Stimulated activated CD4-positive, alpha-beta T cell treated with anti-CD3 and anti-CD28 coated beads, Interleukin-1b, Interleukin-23, amount 100 ng/mL, for 48 hours (primary cell): ENCODE measurements around the gene BCL2L1.
"Not testable (repeated sequence)": the region's sequence is repeated elsewhere in the genome, so short reads cannot be mapped to it uniquely, and the experiment has no call there.

Experiments used
- DNase-seq: peaks from one replicate; pipeline ENCODE4 v3.0.0-alpha.2; 2020

BCL2L1 gene

GRCh38 chr20:31642837-31643236 is 79.8 kb downstream of the BCL2L1 start:
- DNase-seq = no peak

GRCh38 chr20:31641391-31641790 is 81.3 kb downstream of the BCL2L1 start:
- DNase-seq = no peak

- no peak for DNase-seq
Measured at GRCh38 chr20:31640259-31640658, 82.4 kb downstream of the BCL2L1 start.

GRCh38 chr20:31638816-31639215 is 83.9 kb downstream of the BCL2L1 start:
- DNase-seq = no peak

- DNase-seq = no peak
Measured at GRCh38 chr20:31638317-31638716, 84.4 kb downstream of the BCL2L1 start.

GRCh38 chr20:31637660-31638059 is 85.0 kb downstream of the BCL2L1 start, which contains the start of gene COX4I2:
Gene COX4I2 (plus strand): TSS chr20:31637912. CDS start chr20:31639018, 1,106 bp downstream.
- no peak for DNase-seq

GRCh38 chr20:31633339-31633914 is 89.2 kb downstream of the BCL2L1 start:
- DNase-seq = no peak

- DNase-seq = no peak
Measured at GRCh38 chr20:31632548-31633338, 89.9 kb downstream of the BCL2L1 start.

DNA sequence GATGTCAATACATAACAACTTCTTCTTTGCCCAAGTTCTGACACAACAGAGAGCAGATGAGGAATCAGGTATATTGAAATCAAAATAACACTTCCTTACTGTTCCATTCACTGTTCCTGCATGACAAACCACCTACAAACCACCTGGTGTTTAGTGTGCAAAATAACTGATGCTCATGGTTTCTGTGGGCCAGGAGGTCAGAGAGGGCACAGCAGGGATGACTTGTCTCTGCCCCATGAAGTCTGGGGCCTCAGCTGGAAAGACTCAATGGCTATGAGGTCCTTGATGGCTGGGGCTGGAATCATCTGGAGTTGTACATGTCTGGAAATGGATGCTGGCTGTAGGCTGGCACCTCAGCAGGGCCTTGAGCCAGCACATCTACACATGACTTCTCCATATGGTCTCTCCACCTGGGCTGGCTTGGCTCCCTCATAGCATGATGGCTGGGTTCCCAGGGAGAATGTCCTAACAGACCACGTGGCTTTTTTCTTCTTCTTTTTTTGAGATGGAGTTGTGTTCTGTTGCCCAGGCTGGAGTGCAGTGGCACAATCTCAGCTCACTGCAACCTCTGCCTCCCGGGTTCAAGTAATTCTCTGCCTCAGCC is 92.4 kb downstream of the BCL2L1 start:
- no peak for DNase-seq

DNA sequence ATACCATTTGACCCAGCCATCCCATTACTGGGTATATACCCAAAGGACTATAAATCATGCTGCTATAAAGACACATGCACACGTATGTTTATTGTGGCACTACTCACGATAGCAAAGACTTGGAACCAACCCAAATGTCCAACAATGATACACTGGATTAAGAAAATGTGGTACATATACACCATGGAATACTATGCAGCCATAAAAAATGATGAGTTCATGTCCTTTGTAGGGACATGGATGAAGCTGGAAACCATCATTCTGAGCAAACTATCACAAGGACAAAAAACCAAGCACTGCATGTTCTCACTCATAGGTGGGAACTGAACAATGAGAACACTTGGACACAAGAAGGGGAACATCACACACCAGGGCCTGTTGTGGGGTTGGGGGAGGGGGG is 94.6 kb downstream of the BCL2L1 start:
- DNase-seq = not testable (repeated sequence)

DNA sequence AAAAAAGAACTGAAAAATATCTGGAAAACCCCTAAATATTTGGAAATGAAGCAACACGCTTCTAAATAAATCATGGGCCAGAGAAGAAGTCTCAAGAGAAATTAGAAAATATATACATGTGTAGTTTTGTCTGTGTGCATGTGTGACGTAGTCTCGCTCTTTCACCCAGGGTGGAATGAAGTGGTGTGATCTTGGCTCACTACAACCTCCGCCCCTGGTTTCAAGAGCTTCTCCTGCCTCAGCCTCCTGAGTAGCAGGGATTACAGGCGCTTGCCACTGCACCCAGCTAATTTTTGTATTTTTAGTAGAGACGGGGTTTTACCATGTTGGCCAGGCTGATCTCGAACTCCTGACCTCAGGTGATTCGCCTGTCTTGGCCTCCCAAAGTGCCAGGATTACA is 96.1 kb downstream of the BCL2L1 start:
- DNase-seq = not testable (repeated sequence)

DNA sequence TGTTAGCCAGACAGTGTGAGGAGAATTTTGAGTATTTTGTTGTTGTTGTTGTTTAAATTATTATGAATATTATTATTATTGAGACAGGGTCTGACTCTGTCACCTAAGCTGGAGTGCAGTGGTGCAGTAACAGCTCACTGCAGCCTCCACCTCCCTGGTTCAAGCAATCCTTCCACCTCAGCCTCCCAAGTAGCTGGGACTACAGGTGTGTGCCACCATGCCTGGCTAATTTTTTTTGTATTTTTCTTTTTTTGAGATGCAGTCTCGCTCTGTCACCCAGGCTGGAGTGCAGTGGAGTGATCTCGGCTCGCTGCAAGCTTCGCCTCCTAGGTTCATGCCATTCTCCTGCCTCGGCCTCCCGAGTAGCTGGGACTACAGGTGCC is 99.6 kb downstream of the BCL2L1 start:
- DNase-seq = not testable (repeated sequence)

GRCh38 chr20:31620246-31620645 is 102.4 kb downstream of the BCL2L1 start:
- DNase-seq = no peak

DNA sequence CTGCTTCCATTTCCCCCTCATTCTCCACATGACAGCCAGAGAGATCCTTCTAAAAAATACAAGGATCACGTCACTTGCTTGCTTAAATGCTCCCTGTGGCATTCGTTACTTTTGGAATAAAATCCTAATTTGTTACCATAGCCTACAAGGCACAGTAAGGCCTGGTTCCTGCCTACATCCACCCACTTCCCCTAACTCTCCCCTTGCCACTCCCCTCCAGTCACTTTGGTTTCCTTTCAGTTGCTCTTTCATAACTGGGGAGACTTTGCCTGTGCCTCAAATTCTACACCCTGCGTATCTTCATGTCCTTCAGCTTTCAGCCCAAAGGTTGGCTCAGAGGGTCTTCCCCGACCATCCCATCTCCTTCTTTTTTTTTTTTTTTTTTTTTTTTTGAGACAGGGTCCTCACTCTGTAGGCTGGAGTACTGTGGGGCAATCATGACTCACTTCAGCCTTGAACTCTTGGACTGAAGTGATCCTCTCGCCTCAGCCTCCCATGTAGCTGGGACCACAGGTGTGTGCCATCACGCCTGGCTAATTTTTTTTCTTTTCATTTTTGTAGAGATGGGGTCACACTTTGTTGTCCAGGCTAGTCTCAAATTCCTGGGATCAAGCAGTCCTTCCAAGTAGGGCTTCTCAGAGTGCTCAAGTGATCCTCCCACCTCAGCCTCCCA is 105.1 kb downstream of the BCL2L1 start:
- no peak for DNase-seq

- DNase-seq = no peak
Measured at GRCh38 chr20:31615416-31615815, 107.3 kb downstream of the BCL2L1 start.
